ENCODE measurements around the gene ERCC4.

GRCh38 chr16:13944816-13945215, 24.9 kb downstream of the ERCC4 start:
- TF ChIP-seq POLR2A (IDR thresholded peaks at IDR 0.05) (no peak), CTCF (IDR thresholded peaks at IDR 0.05) (no peak)

Measured in Peyer's patch (tissue), 4 donors.